Measurements from ENCODE around the gene IQCK. TPM values are rescaled to one million over a fixed set of nuclear protein-coding genes. Genes with fewer than 3 reads are reported as not detected.

The IQCK gene
- total RNA-seq, 2 experiments from 2014 or later: 0.81 to 0.97 TPM

DNA sequence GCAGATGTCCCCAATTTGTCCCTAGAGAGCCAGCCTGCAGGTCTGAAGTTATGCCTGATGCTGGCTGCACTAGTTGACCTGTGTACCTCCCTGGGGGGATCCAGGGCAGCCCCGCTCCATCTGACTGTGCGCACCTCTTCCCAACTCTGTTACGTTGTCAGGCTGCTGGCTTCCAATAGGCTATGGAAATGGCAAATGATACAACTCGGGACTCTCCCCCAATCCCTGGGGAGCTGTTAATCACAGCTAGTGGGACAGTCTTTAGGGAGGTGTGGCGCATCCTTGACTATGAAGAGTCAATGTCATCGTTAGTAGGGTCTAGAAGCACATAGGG is 136.4 kb downstream of the IQCK start:
- Mint-ChIP-seq H3K36me3 (ENCODE audit: low read depth) (no peaks in the 10 kb centered on the region), H3K4me1 (ENCODE audit: low read depth) (no peaks in the 10 kb centered on the region), H3K27me3 (ENCODE audit: low read depth) (no peaks in the 10 kb centered on the region), H3K27ac (no peak overlapping the region), H3K4me3 (no peak overlapping the region), H3K9me3 (ENCODE audit: insufficient read depth) (no peaks in the 10 kb centered on the region)
- ChIA-PET CTCF (no interaction called here), POLR2A (interaction anchor here (0.5 kb wide), 1 partner anchor 25 kb away, joined by 5 read pairs; no protein-coding TSS in a partner anchor)
- no peak for DNase-seq
- ATAC-seq: no peak

DNA sequence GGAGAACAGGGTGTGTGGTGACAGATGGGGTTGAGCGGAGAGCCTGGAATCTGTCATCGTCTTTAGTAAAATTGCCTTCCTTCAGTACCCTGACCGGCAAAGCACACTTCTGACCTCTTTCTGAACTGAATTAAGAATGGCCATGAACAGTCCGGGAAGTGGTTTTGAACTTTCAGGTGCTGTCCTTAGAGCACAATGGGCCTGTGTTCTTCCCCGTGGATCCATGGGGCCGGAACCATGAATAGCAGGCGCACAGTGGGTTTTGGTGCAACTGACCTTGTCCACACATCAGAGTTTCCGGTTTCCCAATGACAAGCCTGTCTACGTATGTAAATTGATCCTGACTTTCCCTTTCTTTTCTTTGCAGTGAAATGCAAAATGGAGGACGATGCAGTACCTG is 138.0 kb downstream of the IQCK start:
- Mint-ChIP-seq H3K27ac (no peak overlapping the region), H3K27me3 (ENCODE audit: low read depth) (no peaks in the 10 kb centered on the region), H3K9me3 (ENCODE audit: insufficient read depth) (no peaks in the 10 kb centered on the region), H3K4me3 (no peak overlapping the region), H3K36me3 (ENCODE audit: low read depth) (no peaks in the 10 kb centered on the region), H3K4me1 (ENCODE audit: low read depth) (no peaks in the 10 kb centered on the region)
- CTCF ChIA-PET: no interaction called here
- no peak for ATAC-seq
- no peak for DNase-seq
- POLR2A ChIA-PET: no interaction called here

DNA sequence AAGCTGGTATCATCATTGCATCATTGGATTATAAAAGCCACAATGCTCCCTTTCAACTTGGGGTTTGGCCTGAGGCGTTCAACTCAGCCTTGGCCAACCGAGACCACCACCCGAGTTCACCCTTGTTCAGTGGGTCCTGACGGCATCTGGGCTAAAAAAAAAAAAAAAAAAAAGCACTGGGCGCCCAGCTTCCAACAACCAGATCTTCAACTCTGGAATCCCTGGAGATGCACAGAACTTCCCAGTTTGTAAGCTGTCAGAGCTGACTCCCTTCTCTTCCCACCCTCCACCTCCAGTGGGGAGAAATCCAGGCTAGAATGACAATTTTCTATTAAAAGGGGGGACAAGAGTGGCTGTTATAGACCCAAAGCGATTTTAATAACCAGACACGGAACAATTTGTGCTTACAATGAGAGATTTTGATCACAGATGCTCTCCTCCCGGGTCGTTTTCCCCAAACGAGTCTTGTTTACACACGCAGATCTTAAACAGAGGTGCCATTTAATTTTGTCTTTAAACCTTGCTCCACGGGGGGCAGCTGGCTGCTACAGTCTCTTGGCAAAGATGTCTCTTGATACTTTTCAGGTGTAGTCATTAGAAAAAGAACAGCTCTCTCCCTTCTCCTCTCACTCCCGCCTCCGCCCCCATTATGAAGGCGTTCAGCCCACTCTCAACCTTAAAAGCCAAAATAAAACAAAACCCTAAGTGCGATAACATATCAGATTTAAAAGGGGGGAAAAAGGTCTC is 139.7 kb downstream of the IQCK start:
- POLR2A ChIA-PET: no interaction called here
- Mint-ChIP-seq H3K27me3 (ENCODE audit: low read depth) (no peaks in the 10 kb centered on the region), H3K9me3 (ENCODE audit: insufficient read depth) (no peaks in the 10 kb centered on the region)

DNA sequence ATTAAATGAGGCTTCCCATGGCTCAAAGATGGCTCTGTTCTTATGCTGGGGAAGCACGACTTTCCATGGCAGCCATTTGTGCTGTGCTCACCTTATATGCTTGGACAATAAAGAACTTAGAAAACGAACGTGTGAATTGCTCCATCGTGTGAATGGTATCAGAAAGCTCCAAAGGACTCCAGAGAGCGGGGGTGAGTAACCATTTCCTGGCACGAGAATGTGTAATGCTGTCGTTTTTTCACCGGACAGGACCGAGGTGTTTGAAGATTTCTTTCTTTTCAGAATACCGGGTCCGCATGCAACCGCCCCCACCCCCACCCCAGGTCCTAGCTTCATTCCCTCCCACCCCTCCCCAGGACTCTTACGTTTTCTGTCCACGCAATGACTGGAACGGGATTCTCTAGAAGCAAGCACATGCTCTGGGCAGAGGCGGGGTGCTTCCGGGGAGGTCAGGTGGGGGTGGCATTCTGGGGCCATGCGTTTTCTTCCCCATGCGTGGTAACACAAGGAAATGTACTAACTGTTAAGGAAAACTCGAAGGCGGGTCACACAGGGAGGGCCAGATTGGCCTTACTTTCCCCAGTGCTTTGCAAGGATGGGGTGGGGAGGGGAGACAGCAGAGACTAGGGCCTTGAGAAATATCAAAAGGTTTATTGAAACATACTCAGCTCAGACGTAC is 140.4 kb downstream of the IQCK start:
- Mint-ChIP-seq H3K9me3 (ENCODE audit: insufficient read depth) (no peaks in the 10 kb centered on the region), H3K27me3 (ENCODE audit: low read depth) (no peaks in the 10 kb centered on the region), H3K4me3 (no peak overlapping the region), H3K36me3 (ENCODE audit: low read depth) (no peaks in the 10 kb centered on the region), H3K4me1 (ENCODE audit: low read depth) (no peaks in the 10 kb centered on the region), H3K27ac (no peak overlapping the region)
- ChIA-PET POLR2A (no interaction called here), CTCF (no interaction called here)
- DNase-seq (no peak), ATAC-seq (no peak)

More for the DNA sequence above, 139.7 kb downstream of the IQCK start:
- H3K4me1 Mint-ChIP-seq (ENCODE audit: low read depth): no peaks in the 10 kb centered on the region
- DNase-seq (no peak), ATAC-seq (no peak)
- H3K27ac Mint-ChIP-seq: no peak overlapping the region
- no peak overlapping the region for H3K4me3 Mint-ChIP-seq
- no peaks in the 10 kb centered on the region for H3K36me3 Mint-ChIP-seq (ENCODE audit: low read depth)
- CTCF ChIA-PET: no interaction called here

DNA sequence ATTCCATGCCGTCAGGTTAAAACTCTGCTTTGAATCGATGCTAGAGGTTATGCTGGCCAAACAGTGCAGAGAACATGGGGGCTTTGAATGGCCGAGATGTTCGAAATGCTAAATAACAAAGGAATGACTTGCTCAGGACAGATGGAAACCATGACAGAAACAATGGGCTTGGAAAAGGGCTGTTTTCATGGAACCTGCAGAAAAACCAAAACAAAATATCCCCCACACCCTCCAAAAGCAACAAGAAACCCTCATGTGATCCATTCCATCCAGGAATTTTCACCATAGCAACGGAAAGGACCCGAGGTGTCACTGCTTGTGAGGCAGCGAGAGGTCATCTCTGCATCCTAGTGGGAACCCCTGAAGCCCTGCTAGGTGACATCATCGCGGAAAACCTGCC is 141.1 kb downstream of the IQCK start:
- Mint-ChIP-seq H3K4me3 (no peak overlapping the region), H3K36me3 (ENCODE audit: low read depth) (no peaks in the 10 kb centered on the region), H3K9me3 (ENCODE audit: insufficient read depth) (no peaks in the 10 kb centered on the region), H3K4me1 (ENCODE audit: low read depth) (no peaks in the 10 kb centered on the region), H3K27ac (no peak overlapping the region), H3K27me3 (ENCODE audit: low read depth) (no peaks in the 10 kb centered on the region)
- ATAC-seq (no peak), DNase-seq (no peak)
- ChIA-PET CTCF (no interaction called here), POLR2A (no interaction called here)

DNA sequence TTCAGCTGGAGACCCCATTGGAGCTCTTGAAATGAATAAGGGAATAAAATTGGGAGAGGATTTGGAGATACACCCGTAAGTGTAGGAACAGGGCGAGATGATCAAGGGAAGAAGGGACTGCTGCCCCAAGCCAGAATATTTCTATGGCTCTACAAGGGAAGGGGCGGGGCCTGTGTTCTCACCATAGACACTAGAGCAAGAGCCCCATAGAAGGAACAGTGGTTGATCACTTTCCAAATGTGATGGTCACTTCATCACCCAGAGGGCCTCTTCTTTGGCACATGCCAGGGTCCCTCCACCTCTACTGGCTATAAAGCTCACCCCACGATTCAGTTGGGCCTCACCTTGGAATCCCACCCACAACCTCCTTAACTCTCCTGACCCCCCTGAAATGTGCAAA is 141.5 kb downstream of the IQCK start:
- no peak overlapping the region for H3K27ac Mint-ChIP-seq
- no peaks in the 10 kb centered on the region for H3K36me3 Mint-ChIP-seq (ENCODE audit: low read depth)
- ATAC-seq (no peak), DNase-seq (no peak)
- no peaks in the 10 kb centered on the region for H3K27me3 Mint-ChIP-seq (ENCODE audit: low read depth)
- no peak overlapping the region for H3K4me3 Mint-ChIP-seq
- CTCF ChIA-PET: no interaction called here
- H3K4me1 Mint-ChIP-seq (ENCODE audit: low read depth): no peaks in the 10 kb centered on the region
- POLR2A ChIA-PET: no interaction called here
- H3K9me3 Mint-ChIP-seq (ENCODE audit: insufficient read depth): no peaks in the 10 kb centered on the region

DNA sequence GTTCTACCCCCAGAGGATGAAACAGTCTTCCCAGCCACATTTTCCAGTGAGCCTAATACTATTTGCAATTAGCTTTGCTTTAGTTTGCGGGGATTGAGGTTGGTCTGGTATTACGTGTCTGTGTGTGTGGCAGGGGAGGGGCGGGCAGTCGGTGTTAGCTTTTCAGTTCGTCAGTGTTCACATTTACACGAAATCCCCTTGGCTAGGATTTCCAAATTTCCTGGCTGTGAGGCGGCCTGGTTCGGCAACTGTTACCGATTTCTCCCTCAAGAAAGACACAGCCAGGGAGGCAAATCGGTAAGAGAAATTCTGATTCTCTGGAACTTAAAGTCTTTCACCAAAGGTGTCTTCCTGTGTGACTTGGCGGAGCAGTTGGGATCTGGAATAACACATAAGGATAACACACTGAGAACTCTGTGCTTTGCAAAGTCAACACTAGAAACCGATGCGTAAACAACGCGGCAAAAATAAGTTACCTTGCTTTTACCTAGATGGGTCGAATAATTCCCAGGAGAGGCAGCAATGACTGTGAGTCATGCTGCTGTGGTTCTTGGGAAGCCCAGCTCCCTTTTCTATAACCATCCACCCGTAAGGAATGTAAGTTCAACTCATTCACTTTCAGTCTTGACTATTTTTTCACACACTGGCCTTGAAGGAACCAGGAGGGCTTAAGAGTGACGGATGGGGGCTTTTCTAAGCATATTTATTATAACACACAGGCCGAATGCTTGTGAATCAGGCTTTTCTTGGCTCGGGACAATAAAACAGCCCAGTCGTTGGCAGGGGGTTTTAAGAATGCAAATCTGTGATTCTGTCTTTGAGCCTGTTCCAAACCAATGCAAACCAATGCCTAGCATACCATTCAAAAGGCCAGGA is 142.3 kb downstream of the IQCK start:
- POLR2A ChIA-PET: no interaction called here
- H3K36me3 Mint-ChIP-seq (ENCODE audit: low read depth): no peaks in the 10 kb centered on the region
- no peaks in the 10 kb centered on the region for H3K4me1 Mint-ChIP-seq (ENCODE audit: low read depth)
- DNase-seq (no peak), ATAC-seq (no peak)
- CTCF ChIA-PET: no interaction called here
- no peaks in the 10 kb centered on the region for H3K9me3 Mint-ChIP-seq (ENCODE audit: insufficient read depth)
- H3K27me3 Mint-ChIP-seq (ENCODE audit: low read depth): no peaks in the 10 kb centered on the region
- H3K4me3 Mint-ChIP-seq: no peak overlapping the region
- no peak overlapping the region for H3K27ac Mint-ChIP-seq

DNA sequence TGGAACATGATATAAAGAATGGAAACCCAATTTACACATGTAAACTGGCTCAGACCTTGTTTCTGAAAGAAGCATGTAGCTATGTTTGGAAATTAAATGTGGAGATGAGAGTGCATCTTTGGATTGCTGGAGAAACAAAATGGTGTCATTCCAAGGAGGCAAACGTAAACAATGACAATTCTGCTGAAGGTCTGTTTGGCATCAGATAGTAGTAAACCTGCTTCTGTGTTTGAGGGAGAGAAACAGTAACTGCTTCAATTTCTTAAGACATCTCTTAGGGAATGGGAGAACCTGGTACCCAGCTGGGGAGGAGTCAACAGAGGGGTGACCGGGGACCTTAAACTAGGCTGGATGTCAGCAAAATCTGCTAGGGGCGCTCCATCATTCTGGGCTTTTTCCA is 143.1 kb downstream of the IQCK start:
- Mint-ChIP-seq H3K4me1 (ENCODE audit: low read depth) (no peaks in the 10 kb centered on the region), H3K4me3 (no peak overlapping the region), H3K27me3 (ENCODE audit: low read depth) (no peaks in the 10 kb centered on the region), H3K27ac (no peak overlapping the region), H3K9me3 (ENCODE audit: insufficient read depth) (no peaks in the 10 kb centered on the region), H3K36me3 (ENCODE audit: low read depth) (no peaks in the 10 kb centered on the region)
- ATAC-seq (no peak), DNase-seq (no peak)
- CTCF ChIA-PET: no interaction called here
- POLR2A ChIA-PET: interaction anchor here (0.8 kb wide), 1 partner anchor 157 kb away, joined by 3 read pairs; no protein-coding TSS in a partner anchor

DNA sequence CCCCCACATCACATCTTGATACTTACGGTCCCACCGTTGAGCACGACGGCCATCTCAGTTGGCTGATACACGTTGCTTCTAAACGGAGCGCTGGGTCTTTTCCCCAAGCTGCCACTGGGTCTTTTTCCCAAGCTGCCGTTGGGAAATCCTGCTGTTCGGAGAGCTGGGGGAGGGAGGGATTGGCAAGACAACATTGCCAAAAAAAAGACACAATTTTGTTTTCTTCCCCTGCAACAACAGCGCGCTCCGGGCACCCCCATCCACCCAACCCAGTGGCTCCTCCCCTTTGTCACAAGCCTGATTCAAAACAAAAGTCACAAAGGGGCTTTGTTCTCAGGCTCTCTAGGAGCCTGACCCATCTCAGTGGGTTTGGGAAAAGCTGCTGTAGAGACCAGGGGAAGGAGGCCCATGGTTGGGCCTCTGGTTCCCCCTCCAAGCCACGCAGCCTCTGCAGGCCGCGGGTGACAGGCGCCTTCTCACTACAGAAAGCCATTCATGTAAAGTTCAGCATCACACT is 143.8 kb downstream of the IQCK start:
- Mint-ChIP-seq H3K27ac (no peak overlapping the region), H3K36me3 (ENCODE audit: low read depth) (no peaks in the 10 kb centered on the region), H3K9me3 (ENCODE audit: insufficient read depth) (no peaks in the 10 kb centered on the region), H3K27me3 (ENCODE audit: low read depth) (no peaks in the 10 kb centered on the region), H3K4me3 (no peak overlapping the region), H3K4me1 (ENCODE audit: low read depth) (no peaks in the 10 kb centered on the region)
- CTCF ChIA-PET: no interaction called here
- no peak for ATAC-seq
- no peak for DNase-seq
- POLR2A ChIA-PET: interaction anchor here (0.8 kb wide), 1 partner anchor 157 kb away, joined by 3 read pairs; no protein-coding TSS in a partner anchor

DNA sequence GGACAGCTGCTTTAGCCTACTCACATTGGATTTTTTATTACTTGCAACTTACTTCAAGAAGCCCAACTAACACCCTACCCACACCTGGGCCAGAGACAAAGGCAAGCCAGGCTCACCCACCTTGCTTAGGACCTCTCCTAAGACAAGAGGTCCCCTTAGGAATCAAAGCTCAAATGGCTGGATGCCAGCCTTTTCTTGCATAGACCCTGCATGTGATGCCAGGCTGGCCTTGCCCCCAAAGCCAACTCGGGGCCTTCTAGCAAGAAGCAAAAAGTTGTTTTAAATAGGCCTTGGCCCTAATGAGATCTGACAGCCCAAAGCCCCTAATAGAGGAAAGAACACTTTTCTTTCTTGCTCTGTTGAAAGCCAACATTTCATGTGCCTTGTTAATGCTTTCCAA is 145.9 kb downstream of the IQCK start:
- Mint-ChIP-seq H3K36me3 (ENCODE audit: low read depth) (no peaks in the 10 kb centered on the region), H3K9me3 (ENCODE audit: insufficient read depth) (no peaks in the 10 kb centered on the region), H3K4me3 (no peak overlapping the region), H3K27ac (no peak overlapping the region), H3K27me3 (ENCODE audit: low read depth) (no peaks in the 10 kb centered on the region), H3K4me1 (ENCODE audit: low read depth) (no peaks in the 10 kb centered on the region)
- ChIA-PET POLR2A (no interaction called here), CTCF (no interaction called here)
- DNase-seq: no peak
- ATAC-seq: no peak

DNA sequence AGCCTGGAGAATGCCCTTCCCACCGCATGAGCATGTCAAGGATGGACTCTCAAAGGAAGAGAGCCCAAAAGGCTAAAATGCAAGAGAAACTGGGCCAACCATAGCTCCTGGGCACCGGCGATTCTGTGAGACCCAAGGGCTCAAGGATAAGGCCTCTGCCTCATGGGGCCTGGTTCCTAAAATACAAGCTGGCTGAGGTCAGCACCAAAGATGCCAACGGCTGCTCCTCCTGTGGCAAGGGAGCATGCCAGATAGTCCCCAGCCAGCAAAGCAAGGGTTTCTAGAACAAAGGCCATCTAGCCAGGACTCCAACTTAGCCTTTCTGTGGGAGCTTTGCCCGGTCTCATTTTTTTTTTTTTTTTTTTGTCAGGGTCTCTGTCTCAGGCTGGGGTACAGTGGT is 146.5 kb downstream of the IQCK start:
- no peak overlapping the region for H3K27ac Mint-ChIP-seq
- no peaks in the 10 kb centered on the region for H3K27me3 Mint-ChIP-seq (ENCODE audit: low read depth)
- no peak for ATAC-seq
- DNase-seq: no peak
- H3K9me3 Mint-ChIP-seq (ENCODE audit: insufficient read depth): no peaks in the 10 kb centered on the region
- no peak overlapping the region for H3K4me3 Mint-ChIP-seq
- H3K36me3 Mint-ChIP-seq (ENCODE audit: low read depth): no peaks in the 10 kb centered on the region
- CTCF ChIA-PET: no interaction called here
- POLR2A ChIA-PET: no interaction called here
- no peaks in the 10 kb centered on the region for H3K4me1 Mint-ChIP-seq (ENCODE audit: low read depth)

DNA sequence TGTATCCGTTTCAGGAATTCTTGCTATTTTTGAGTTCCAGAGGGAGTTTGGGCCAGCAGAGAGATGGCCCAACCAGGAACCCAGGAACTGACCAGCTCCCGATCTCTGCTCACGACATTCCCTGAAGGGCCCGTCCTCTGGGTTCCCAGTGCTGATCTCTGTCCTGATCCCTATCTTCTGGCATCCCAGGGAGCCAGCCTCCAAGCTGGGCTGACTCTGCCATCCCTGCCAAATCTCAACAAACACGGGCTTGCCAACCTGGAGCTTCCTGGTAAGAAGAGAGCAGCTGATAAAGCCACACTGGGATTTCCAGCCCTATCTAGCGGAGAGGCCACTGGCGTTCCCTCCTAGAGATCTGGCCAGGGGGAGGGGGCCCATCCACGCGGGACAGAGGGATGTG is 150.3 kb downstream of the IQCK start:
- Mint-ChIP-seq H3K4me1 (ENCODE audit: low read depth) (no peaks in the 10 kb centered on the region), H3K36me3 (ENCODE audit: low read depth) (no peaks in the 10 kb centered on the region), H3K27ac (no peak overlapping the region), H3K4me3 (no peak overlapping the region), H3K27me3 (ENCODE audit: low read depth) (no peaks in the 10 kb centered on the region), H3K9me3 (ENCODE audit: insufficient read depth) (no peaks in the 10 kb centered on the region)
- ATAC-seq: no peak
- DNase-seq: no peak
- ChIA-PET POLR2A (no interaction called here), CTCF (no interaction called here)

Measured in activated CD8-positive, alpha-beta T cell treated with anti-CD3 and anti-CD28 coated beads, Interleukin-2, amount 10 ng/mL, durations not matched to agents 7 days and 5 days (primary cell).